Renal cortex interstitium (tissue), 3 donors: ENCODE measurements around the gene PRLR. TPM values are rescaled to one million over a fixed set of nuclear protein-coding genes. Genes with fewer than 3 reads are reported as not detected.

Source experiments
- polyA plus RNA-seq, 3 donors: library from polyadenylated mRNA; unstranded; fragments of 120-200 nt; gene quantifications; one replicate each; pipeline ENCODE4 v1.2.1, GENCODE V29; 2013; ENCODE audit not compliant: insufficient read length in 3 of 3

PRLR gene
- polyA plus RNA-seq, 3 donors = 33.0 to 49.8 (median 47.5) TPM

Other genes starting within 250 kb of the PRLR start
- 10 to 100 TPM; 28.1 to 74.1 (median 62.0) TPM for gene AGXT2, start 182.5 kb downstream of the PRLR start, polyA plus RNA-seq